ENCODE data around the gene DENND5B.

DNA sequence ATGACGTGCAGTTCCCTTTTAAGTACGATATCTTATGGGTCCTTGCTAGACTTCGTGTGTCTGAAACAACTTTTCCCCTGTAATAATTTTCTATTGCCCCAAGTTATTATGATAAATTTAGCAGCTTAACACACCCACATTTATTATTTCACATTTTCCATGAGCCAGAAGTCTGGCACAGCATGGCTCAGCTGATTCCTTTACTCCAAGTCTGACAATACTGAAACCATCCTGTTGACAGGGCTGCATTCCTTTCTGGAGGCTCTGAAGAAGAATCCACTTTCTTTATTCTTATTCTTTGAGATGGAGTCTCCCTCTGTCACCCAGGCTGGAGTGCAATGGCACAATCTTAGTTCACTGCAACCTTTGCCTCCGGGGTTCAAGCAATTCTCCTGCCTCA, 80.9 kb downstream of the DENND5B start:
- TF ChIP-seq CTCF (IDR thresholded peaks at IDR 0.05), result no peak
- TF ChIP-seq POLR2A (IDR thresholded peaks at IDR 0.05), result no peak

Measured in lower leg skin (tissue), 3 donors.